ENCODE data around the gene MARCKSL1.
A peak's percentile ranks its signal among the peaks of the same experiment; 100 is the strongest.

Gene MARCKSL1

DNA sequence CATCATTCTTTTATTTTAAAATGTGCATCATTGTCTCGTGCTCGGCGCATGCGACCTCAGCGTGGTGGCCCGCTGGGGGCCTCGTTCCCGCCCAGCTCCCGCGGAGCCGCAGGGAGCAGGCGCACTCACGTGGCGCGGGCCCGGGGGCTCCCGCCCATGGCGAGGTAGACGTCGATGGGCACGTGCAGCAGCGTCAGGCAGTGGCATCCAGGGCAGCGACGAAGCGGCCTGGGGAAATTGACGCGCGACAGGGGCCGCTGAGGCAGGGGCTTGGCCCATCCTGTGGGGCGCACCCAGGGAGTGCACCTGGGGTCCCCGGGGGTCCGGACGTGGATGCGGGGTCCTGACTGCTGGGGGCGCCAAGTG is 25.3 kb upstream of the MARCKSL1 start:
- Histone ChIP-seq H3K36me3 (ENCODE audit: control insufficient read depth in 1 of 2, insufficient read depth in 2 of 2, low read length in 2 of 2) (peaks cover 25 to 28% of the 10 kb centered on the region in 2 experiments), H2BK12ac (ENCODE audit: low read length) (no peak overlapping the region), H2BK5ac (ENCODE audit: low read depth, low read length, poor library complexity) (no peak overlapping the region), H3K27ac (ENCODE audit: low read depth, low read length) (no peak overlapping the region), H4K91ac (ENCODE audit: low read depth, low read length) (no peak overlapping the region), H2AFZ (ENCODE audit: insufficient read depth, low read length, poor library complexity) (no peak overlapping the region), H3K9ac (ENCODE audit: low read length) (no peak overlapping the region), H3K9me3 (ENCODE audit: insufficient read depth, low read depth, low read length) (peaks cover 3% of the 10 kb centered on the region), H3K27me3 (ENCODE audit: insufficient read depth, low read length) (no peaks in the 10 kb centered on the region), H2BK120ac (ENCODE audit: insufficient read depth, low read length, poor library complexity) (no peak overlapping the region), H2AK5ac (ENCODE audit: low read length) (no peak overlapping the region), H3K23ac (ENCODE audit: low read length) (no peak overlapping the region), H4K12ac (ENCODE audit: low read depth, low read length) (no peak overlapping the region), H3K18ac (ENCODE audit: low read length) (no peak overlapping the region), H3K4me1 (ENCODE audit: control insufficient read depth in 1 of 2, insufficient read depth in 2 of 2, low read length in 2 of 2) (peaks cover 5 to 14% of the 10 kb centered on the region in 2 experiments), H3K79me2 (ENCODE audit: control insufficient read depth, insufficient read depth, low read length, poor library complexity) (peaks cover 4% of the 10 kb centered on the region), H3K4me2 (ENCODE audit: low read length) (peak overlapping the region; percentile 90), H3K79me1 (ENCODE audit: low read length) (peaks cover 4% of the 10 kb centered on the region), H4K8ac (ENCODE audit: low read depth, low read length) (no peak overlapping the region), H3K14ac (ENCODE audit: low read length) (no peak overlapping the region), H3K4me3 (ENCODE audit: low read depth, low read length) (no peak overlapping the region), H3K4ac (ENCODE audit: low read depth, low read length) (no peak overlapping the region)
- DNase-seq: no peak
- no CpG with 5 or more reads among the region's 35 CpGs for WGBS (ENCODE audit: extremely low coverage, insufficient coverage, insufficient read length)

DNA sequence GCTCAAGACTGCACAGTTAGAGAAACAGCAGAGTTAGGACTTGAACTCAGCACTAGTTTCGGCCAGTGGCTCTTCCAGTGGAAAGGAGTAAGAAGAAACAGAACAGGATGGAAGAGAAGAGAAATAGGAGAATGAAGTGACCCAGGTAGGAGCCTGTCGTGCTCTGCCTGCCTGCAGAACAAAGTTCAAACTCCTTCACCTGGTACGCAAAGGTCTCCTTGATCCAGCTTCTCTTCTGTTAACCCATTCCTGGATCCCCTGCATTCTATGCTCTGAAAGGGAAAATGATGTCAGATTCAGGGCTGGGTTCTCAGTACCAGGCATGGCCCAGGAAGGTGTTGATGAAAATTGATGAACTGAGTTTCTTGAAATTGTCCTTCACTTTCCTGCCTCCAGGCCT is 22.4 kb upstream of the MARCKSL1 start:
- Histone ChIP-seq H3K27me3 (ENCODE audit: insufficient read depth, low read length) (no peaks in the 10 kb centered on the region), H3K79me1 (ENCODE audit: low read length) (peaks cover 4% of the 10 kb centered on the region), H3K18ac (ENCODE audit: low read length) (no peak overlapping the region), H3K4me3 (ENCODE audit: low read depth, low read length) (no peak overlapping the region), H3K4ac (ENCODE audit: low read depth, low read length) (no peak overlapping the region), H3K23ac (ENCODE audit: low read length) (no peak overlapping the region), H2BK5ac (ENCODE audit: low read depth, low read length, poor library complexity) (no peak overlapping the region), H2BK12ac (ENCODE audit: low read length) (no peak overlapping the region), H4K8ac (ENCODE audit: low read depth, low read length) (no peak overlapping the region), H2AFZ (ENCODE audit: insufficient read depth, low read length, poor library complexity) (no peak overlapping the region), H3K79me2 (ENCODE audit: control insufficient read depth, insufficient read depth, low read length, poor library complexity) (peaks cover 4% of the 10 kb centered on the region), H3K27ac (ENCODE audit: low read depth, low read length) (no peak overlapping the region), H4K12ac (ENCODE audit: low read depth, low read length) (no peak overlapping the region), H3K14ac (ENCODE audit: low read length) (no peak overlapping the region), H3K9ac (ENCODE audit: low read length) (no peak overlapping the region), H4K91ac (ENCODE audit: low read depth, low read length) (no peak overlapping the region), H3K4me2 (ENCODE audit: low read length) (no peak overlapping the region), H3K9me3 (ENCODE audit: insufficient read depth, low read depth, low read length) (peaks cover 3% of the 10 kb centered on the region), H3K36me3 (ENCODE audit: control insufficient read depth in 1 of 2, insufficient read depth in 2 of 2, low read length in 2 of 2) (peaks cover 4 to 9% of the 10 kb centered on the region in 2 experiments), H2AK5ac (ENCODE audit: low read length) (no peak overlapping the region), H3K4me1 (ENCODE audit: control insufficient read depth in 1 of 2, insufficient read depth in 2 of 2, low read length in 2 of 2) (peaks cover 5 to 16% of the 10 kb centered on the region in 2 experiments), H2BK120ac (ENCODE audit: insufficient read depth, low read length, poor library complexity) (no peak overlapping the region)
- no CpG with 5 or more reads among the region's 3 CpGs for WGBS (ENCODE audit: extremely low coverage, insufficient coverage, insufficient read length)
- no peak for DNase-seq

DNA sequence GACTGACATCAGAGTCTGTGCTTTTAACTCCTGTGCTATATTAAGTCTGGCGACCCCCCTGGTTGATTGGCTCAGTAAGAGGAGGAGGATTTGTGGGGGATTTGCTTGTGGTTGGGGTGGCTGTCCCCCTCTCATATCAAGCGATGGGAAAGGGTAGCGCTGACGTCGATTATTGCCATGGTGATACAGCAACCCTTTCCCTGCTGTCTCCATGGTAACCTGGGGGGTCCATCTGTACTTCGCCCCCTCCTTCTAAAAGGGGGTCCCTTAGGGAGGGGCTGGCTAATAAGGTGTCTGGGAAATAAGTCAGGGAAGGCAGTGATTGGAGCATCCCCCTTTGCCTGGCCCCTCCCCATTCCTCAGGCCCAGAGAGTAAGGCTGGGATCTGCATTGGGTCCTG is 21.6 kb upstream of the MARCKSL1 start:
- WGBS (ENCODE audit: extremely low coverage, insufficient coverage, insufficient read length): no CpG with 5 or more reads among the region's 6 CpGs
- peaks cover 4% of the 10 kb centered on the region for H3K79me1 ChIP-seq (ENCODE audit: low read length)
- no peak overlapping the region for H2AFZ ChIP-seq (ENCODE audit: insufficient read depth, low read length, poor library complexity)
- no peak overlapping the region for H2AK5ac ChIP-seq (ENCODE audit: low read length)
- H3K36me3 ChIP-seq (ENCODE audit: control insufficient read depth in 1 of 2, insufficient read depth in 2 of 2, low read length in 2 of 2): peaks cover 0 to 4% of the 10 kb centered on the region in 2 experiments
- H2BK12ac ChIP-seq (ENCODE audit: low read length): no peak overlapping the region
- peaks cover 3% of the 10 kb centered on the region for H3K9me3 ChIP-seq (ENCODE audit: insufficient read depth, low read depth, low read length)
- DNase-seq: no peak
- no peak overlapping the region for H3K9ac ChIP-seq (ENCODE audit: low read length)
- peaks cover 4% of the 10 kb centered on the region for H3K79me2 ChIP-seq (ENCODE audit: control insufficient read depth, insufficient read depth, low read length, poor library complexity)
- H4K91ac ChIP-seq (ENCODE audit: low read depth, low read length): no peak overlapping the region
- no peak overlapping the region for H3K4me2 ChIP-seq (ENCODE audit: low read length)
- H2BK5ac ChIP-seq (ENCODE audit: low read depth, low read length, poor library complexity): no peak overlapping the region
- H2BK120ac ChIP-seq (ENCODE audit: insufficient read depth, low read length, poor library complexity): no peak overlapping the region
- H3K4me3 ChIP-seq (ENCODE audit: low read depth, low read length): no peak overlapping the region
- peaks cover 5 to 17% of the 10 kb centered on the region in 2 experiments for H3K4me1 ChIP-seq (ENCODE audit: control insufficient read depth in 1 of 2, insufficient read depth in 2 of 2, low read length in 2 of 2)
- H3K27me3 ChIP-seq (ENCODE audit: insufficient read depth, low read length): no peaks in the 10 kb centered on the region
- no peak overlapping the region for H3K4ac ChIP-seq (ENCODE audit: low read depth, low read length)
- no peak overlapping the region for H3K27ac ChIP-seq (ENCODE audit: low read depth, low read length)
- no peak overlapping the region for H3K18ac ChIP-seq (ENCODE audit: low read length)
- H4K12ac ChIP-seq (ENCODE audit: low read depth, low read length): no peak overlapping the region
- no peak overlapping the region for H3K23ac ChIP-seq (ENCODE audit: low read length)
- H4K8ac ChIP-seq (ENCODE audit: low read depth, low read length): no peak overlapping the region
- H3K14ac ChIP-seq (ENCODE audit: low read length): no peak overlapping the region

DNA sequence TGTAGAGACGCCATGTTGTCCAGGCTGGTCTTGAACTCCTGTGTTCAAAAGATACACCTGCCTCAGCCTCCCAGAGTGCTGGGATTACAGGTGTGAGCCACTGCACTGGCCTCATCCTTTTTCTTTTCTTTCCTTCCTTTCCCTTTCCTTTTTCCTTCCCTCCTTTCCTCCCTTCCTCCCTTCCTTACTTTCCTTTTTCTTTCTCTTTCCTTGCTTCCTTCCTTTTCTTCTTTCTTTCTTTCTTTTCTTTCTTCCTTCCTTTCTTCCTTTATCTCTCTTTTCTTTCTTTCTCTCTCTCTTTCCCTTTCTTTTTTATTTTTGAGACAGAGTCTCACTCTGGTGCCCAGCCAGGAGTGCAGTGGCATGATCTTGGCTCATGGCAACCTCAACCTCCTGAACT is 20.4 kb upstream of the MARCKSL1 start:
- Histone ChIP-seq H3K36me3 (ENCODE audit: control insufficient read depth in 1 of 2, insufficient read depth in 2 of 2, low read length in 2 of 2) (peaks cover 0 to 4% of the 10 kb centered on the region in 2 experiments), H2BK5ac (ENCODE audit: low read depth, low read length, poor library complexity) (no peak overlapping the region), H3K4me2 (ENCODE audit: low read length) (no peak overlapping the region), H3K27me3 (ENCODE audit: insufficient read depth, low read length) (no peaks in the 10 kb centered on the region), H3K4me3 (ENCODE audit: low read depth, low read length) (no peak overlapping the region), H3K27ac (ENCODE audit: low read depth, low read length) (no peak overlapping the region), H2AK5ac (ENCODE audit: low read length) (no peak overlapping the region), H2AFZ (ENCODE audit: insufficient read depth, low read length, poor library complexity) (no peak overlapping the region), H3K4me1 (ENCODE audit: control insufficient read depth in 1 of 2, insufficient read depth in 2 of 2, low read length in 2 of 2) (peaks cover 4 to 13% of the 10 kb centered on the region in 2 experiments), H2BK12ac (ENCODE audit: low read length) (no peak overlapping the region), H3K79me2 (ENCODE audit: control insufficient read depth, insufficient read depth, low read length, poor library complexity) (peaks cover 5% of the 10 kb centered on the region), H3K9me3 (ENCODE audit: insufficient read depth, low read depth, low read length) (peaks cover 3% of the 10 kb centered on the region), H4K91ac (ENCODE audit: low read depth, low read length) (no peak overlapping the region), H3K14ac (ENCODE audit: low read length) (no peak overlapping the region), H3K4ac (ENCODE audit: low read depth, low read length) (no peak overlapping the region), H4K12ac (ENCODE audit: low read depth, low read length) (no peak overlapping the region), H3K9ac (ENCODE audit: low read length) (no peak overlapping the region), H3K23ac (ENCODE audit: low read length) (no peak overlapping the region), H3K79me1 (ENCODE audit: low read length) (peaks cover 7% of the 10 kb centered on the region), H3K18ac (ENCODE audit: low read length) (no peak overlapping the region), H2BK120ac (ENCODE audit: insufficient read depth, low read length, poor library complexity) (no peak overlapping the region), H4K8ac (ENCODE audit: low read depth, low read length) (no peak overlapping the region)
- no peak for DNase-seq
- WGBS (ENCODE audit: extremely low coverage, insufficient coverage, insufficient read length): no CpG with 5 or more reads among the region's 1 CpG
